ENCODE data around the gene VASP.

The VASP gene

DNA sequence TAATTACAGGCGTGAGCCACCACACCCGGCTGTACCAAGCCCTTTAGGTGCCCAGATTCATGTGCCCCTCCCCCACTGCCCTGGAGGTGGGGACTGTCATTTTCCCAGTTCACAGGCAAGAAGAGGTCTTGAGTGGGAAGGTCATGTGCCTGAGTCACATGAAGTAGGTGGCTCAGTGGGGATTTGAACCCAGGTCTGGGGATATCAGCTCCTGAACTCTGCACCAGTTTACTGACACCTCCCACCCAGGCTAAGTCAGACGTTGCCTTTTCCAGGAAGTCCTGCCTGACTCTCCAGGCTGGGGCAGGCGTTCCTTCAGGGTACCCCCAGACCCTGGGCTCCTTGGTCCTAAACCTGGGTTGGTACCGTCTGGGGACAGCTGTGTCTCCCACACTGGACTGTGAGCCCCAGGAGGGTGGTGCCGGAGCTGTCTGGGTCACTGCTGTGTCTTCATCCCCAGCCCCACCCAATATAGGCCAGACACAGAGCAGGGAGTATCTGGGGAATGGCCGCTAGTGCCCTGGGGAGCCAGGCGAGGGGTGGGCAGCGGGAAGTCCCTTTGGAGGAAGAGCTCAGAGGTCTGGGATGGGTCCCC, 8.6 kb downstream of the VASP start:
- H3K4me3 ChIP-seq (ENCODE audit: control insufficient read depth, low read depth, low read length): no peak overlapping the region
- TF ChIP-seq, protein P1, sequence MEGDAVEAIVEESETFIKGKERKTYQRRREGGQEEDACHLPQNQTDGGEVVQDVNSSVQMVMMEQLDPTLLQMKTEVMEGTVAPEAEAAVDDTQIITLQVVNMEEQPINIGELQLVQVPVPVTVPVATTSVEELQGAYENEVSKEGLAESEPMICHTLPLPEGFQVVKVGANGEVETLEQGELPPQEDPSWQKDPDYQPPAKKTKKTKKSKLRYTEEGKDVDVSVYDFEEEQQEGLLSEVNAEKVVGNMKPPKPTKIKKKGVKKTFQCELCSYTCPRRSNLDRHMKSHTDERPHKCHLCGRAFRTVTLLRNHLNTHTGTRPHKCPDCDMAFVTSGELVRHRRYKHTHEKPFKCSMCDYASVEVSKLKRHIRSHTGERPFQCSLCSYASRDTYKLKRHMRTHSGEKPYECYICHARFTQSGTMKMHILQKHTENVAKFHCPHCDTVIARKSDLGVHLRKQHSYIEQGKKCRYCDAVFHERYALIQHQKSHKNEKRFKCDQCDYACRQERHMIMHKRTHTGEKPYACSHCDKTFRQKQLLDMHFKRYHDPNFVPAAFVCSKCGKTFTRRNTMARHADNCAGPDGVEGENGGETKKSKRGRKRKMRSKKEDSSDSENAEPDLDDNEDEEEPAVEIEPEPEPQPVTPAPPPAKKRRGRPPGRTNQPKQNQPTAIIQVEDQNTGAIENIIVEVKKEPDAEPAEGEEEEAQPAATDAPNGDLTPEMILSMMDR (IDR thresholded peaks at IDR 0.05; ENCODE audit: control insufficient read depth, insufficient read depth, low read depth, low read length, missing control alignments): no peak
- no peak for DNase-seq (ENCODE audit: low read depth)

DNA sequence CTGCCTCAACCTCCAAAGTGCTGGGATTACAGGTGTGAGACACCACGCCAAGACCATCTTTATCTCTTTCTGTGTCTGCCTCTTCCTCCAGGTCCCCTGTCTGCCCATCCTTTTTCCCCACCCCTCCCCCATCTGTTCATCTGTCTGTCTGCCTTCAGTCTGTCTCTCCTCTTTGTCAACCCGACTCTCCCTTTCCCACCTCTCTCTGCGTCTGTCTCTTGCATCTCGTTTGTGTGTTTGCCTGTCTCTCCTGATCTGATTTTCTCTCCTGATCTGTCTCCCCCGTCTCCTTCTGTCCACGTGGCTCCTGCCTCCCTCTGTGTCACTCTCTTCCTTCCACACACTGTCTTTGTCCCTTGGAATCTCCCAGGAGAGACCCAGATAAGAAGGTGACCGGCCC, 10.0 kb downstream of the VASP start:
- no peak for DNase-seq (ENCODE audit: low read depth)
- H3K4me3 ChIP-seq (ENCODE audit: control insufficient read depth, low read depth, low read length): no peak overlapping the region
- TF ChIP-seq, protein P1 (IDR thresholded peaks at IDR 0.05; ENCODE audit: control insufficient read depth, insufficient read depth, low read depth, low read length, missing control alignments): no peak

DNA sequence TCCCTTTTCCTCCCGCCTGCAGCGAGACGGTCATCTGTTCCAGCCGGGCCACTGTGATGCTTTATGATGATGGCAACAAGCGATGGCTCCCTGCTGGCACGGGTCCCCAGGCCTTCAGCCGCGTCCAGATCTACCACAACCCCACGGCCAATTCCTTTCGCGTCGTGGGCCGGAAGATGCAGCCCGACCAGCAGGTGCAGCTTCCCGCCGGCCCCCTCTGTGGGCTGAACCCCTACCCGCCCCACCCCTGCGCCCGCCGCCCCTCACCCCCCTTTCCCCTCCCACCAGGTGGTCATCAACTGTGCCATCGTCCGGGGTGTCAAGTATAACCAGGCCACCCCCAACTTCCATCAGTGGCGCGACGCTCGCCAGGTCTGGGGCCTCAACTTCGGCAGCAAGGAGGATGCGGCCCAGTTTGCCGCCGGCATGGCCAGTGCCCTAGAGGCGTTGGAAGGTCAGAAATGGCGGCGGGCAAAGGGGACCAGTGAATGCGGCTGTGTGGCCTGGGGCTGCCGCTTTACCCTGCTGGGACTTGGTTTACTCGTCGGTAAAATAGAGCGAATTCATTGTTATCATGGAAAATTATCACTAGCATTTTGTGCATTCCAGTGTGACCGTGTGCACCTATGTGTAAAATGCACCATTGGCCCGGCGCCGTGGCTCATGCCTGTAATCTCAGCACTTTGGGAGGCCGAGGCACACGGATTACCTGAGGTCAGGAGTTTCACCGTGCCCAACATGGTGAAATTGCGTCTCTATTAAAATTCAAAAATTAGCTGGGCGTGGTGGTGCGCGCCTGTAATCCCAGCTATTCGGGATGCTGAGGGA, 10.6 kb downstream of the VASP start:
- no peak for DNase-seq (ENCODE audit: low read depth)
- TF ChIP-seq, protein P1 (IDR thresholded peaks at IDR 0.05; ENCODE audit: control insufficient read depth, insufficient read depth, low read depth, low read length, missing control alignments): no peak
- H3K4me3 ChIP-seq (ENCODE audit: control insufficient read depth, low read depth, low read length): no peak overlapping the region

DNA sequence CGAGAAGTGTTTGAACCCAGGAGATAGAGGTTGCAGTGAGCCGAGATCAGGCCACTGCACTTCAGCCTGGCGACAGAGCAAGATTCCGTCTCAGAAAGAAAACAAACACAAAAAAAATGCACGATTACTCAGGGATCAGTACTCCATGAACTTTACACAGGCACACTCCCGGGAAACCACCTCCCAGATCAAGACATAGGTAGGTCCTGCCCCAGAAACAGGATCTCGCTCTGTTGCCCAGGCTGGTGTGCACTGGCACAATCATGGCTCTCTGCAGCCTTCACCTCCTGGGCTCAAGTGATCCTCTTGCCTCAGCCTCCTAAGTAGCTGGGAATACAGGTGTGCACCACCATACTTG, 11.2 kb downstream of the VASP start:
- H3K4me3 ChIP-seq (ENCODE audit: control insufficient read depth, low read depth, low read length): no peak overlapping the region
- DNase-seq (ENCODE audit: low read depth): no peak
- TF ChIP-seq, protein P1 (IDR thresholded peaks at IDR 0.05; ENCODE audit: control insufficient read depth, insufficient read depth, low read depth, low read length, missing control alignments): no peak

DNA sequence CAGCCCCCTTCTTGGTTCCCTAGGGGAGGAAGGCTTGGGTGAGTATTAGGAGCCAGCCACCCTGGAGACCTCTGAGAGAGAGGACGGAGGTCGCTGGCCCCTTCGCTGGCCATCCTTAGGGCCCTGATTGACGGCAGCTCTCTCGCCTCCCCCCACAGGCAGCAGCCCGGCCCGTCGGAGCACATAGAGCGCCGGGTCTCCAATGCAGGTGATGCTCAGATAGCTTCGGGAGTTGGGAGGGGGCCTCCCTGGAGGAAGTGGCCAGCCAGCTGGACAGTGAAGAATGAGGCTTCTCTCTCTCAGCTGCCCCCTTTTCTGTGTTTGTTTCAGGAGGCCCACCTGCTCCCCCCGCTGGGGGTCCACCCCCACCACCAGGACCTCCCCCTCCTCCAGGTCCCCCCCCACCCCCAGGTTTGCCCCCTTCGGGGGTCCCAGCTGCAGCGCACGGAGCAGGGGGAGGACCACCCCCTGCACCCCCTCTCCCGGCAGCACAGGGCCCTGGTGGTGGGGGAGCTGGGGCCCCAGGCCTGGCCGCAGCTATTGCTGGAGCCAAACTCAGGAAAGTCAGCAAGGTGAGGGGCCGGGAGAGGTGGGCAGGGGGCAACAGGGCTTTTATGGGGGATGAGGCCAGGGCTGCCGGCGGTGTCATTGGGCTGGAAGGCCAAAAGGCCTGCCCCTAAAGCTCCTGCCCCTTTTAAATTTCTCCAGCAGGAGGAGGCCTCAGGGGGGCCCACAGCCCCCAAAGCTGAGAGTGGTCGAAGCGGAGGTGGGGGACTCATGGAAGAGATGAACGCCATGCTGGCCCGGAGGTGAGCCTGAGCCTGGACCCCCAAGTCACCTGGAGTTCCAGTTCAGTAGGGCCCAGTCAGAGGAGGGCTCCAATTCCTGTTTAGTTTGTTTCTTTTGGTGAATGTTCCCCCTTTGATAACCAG, 15.0 kb downstream of the VASP start:
- DNase-seq (ENCODE audit: low read depth): no peak
- TF ChIP-seq, protein P1 (IDR thresholded peaks at IDR 0.05; ENCODE audit: control insufficient read depth, insufficient read depth, low read depth, low read length, missing control alignments): no peak
- H3K4me3 ChIP-seq (ENCODE audit: control insufficient read depth, low read depth, low read length): no peak overlapping the region

DNA sequence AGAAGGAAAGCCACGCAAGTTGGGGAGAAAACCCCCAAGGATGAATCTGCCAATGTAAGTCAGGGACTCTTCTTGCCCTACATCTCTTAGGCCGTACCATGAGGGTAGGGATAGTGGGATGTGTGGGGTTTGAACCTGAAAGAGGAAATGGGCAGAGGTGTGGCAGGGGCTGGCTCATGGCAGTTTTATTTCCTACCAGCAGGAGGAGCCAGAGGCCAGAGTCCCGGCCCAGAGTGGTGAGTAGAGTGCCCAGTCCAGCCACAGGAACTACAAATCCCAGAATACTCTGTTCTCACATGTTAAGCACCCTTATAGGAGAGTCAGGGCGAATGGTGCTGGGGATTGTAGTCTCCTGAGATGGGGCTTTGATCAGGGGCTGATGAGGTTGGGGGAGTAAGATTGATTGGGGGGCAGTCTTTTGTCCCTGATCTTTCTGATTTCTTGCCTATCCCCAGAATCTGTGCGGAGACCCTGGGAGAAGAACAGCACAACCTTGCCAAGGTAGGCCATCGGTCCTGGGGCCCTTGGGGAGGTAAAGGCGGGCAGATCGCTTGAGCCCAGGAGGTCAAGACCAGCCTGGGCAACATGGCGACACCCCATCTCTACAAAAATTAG, 16.5 kb downstream of the VASP start:
- H3K4me3 ChIP-seq (ENCODE audit: control insufficient read depth, low read depth, low read length): no peak overlapping the region
- DNase-seq (ENCODE audit: low read depth): no peak
- TF ChIP-seq, protein P1 (IDR thresholded peaks at IDR 0.05; ENCODE audit: control insufficient read depth, insufficient read depth, low read depth, low read length, missing control alignments): peak; percentile 86

Measured in AG09309 (cell line).